NCI-H2081 treated with DMSO at 0.1 percent for 48 hours (cell line): Measurements from ENCODE around the gene UBAC1.

Experiments used
- DNase-seq: peaks from one replicate; lab custom pipeline; 2025; lab: John Stamatoyannopoulos, UW

UBAC1 gene

DNA sequence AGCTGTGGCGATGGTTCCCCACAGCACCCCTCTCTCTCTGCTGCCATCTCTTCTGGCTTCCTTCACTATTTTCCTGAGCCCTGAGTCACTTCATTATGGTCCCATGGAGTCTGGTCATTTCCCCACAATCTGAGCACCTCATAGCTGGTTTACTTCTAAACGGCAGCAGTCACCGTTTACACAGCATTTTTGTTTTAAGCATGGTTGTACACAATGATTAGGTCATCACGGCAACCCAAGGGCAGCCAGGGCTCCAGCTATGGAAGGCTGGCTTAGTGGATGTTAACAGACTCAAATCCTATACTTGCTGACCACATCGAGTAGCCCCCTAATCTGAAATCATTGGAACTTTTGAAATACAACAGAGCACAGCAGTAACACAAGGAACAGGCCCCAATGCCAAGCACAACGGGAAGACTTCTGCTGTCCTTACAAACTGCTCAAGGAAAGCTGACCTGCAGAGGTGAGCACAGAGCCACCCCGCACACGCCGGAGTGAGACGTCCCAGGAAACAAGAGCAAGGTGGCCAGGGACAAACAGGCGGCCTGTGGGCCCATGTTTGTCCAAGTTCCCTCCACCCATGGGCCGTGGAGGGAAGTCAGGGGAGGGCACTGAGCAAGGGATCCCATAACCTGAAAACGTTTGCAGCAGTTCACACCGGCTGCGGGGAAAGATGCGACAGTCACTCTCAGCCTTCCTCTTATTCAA lies 76.7 kb downstream of the UBAC1 start:
- no peak for DNase-seq

DNA sequence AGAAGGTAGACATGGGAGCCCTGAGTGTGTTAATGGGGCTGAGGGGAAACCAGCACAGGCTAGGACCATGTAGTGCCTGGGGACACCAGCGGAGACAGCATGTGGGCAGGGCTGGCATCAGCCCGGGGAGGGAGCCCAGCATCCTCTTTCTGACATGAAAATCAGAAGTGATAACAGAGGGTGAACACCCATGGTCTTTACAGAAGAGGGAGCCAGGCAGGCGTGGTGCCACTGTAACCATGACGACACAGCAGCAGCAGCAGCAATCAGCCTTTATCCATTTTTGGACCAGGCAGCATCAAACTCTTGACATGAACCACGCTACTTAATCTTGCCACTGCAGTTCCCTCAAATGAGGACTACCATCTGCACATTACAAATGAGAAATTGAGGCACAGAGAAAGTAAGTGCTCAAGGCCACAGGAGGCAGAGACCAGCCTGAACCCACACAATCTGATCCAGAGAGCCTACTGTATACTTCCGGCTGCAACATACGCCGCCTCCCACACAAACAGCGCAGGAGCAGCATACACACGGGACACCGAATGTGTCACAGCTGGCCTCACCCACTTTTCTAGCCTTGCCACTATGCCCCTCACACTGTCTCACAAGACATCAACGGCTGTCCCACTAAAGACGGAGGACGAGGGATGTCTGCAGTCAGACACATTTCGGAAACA lies 77.6 kb downstream of the UBAC1 start:
- no peak for DNase-seq
